Activated T-helper 9 cell treated with anti-CD3 and anti-CD28 coated beads, Interleukin-2, amount 50 U/mL, for 16 hours (primary cell): Measurements from ENCODE around the gene CLCN6.

Experiments used
- DNase-seq: peaks from one replicate; pipeline ENCODE4 v3.0.0-alpha.2; 2020; ENCODE audit warnings: low read depth

CLCN6 gene

GRCh38 chr1:11805422-11806306, at the start of gene CLCN6, which contains the start of gene MTHFR:
TSS of gene CLCN6 (plus strand) at chr1:11806191. CDS start at chr1:11806263, 72 bp downstream.
TSS of gene MTHFR (minus strand) at chr1:11805964. CDS start at chr1:11803116, 2,848 bp downstream.
- DNase-seq = peak; percentile 98

GRCh38 chr1:11757047-11757446, 48.9 kb upstream of the CLCN6 start:
- DNase-seq = no peak

GRCh38 chr1:11759791-11760190, 46.2 kb upstream of the CLCN6 start:
- no peak for DNase-seq

- DNase-seq = no peak
These were observed 44.7 kb upstream of the CLCN6 start for GRCh38 chr1:11761285-11761684.

GRCh38 chr1:11761988-11762406, 44.0 kb upstream of the CLCN6 start, which contains the start of gene C1orf167:
TSS of gene C1orf167 (plus strand) at chr1:11762193. CDS start at chr1:11764401, 2,208 bp downstream.
- no peak for DNase-seq

- no peak for DNase-seq
These were observed 41.9 kb upstream of the CLCN6 start for GRCh38 chr1:11764115-11764514.

- DNase-seq = no peak
These were observed 41.5 kb upstream of the CLCN6 start for GRCh38 chr1:11764519-11764918.

- no peak for DNase-seq
These were observed 40.1 kb upstream of the CLCN6 start for GRCh38 chr1:11765661-11766428.

GRCh38 chr1:11766429-11766776, 39.6 kb upstream of the CLCN6 start:
- DNase-seq = no peak

GRCh38 chr1:11767922-11768704, 37.9 kb upstream of the CLCN6 start:
- no peak for DNase-seq

GRCh38 chr1:11768821-11769220, 37.2 kb upstream of the CLCN6 start:
- DNase-seq = no peak

- no peak for DNase-seq
These were observed 36.7 kb upstream of the CLCN6 start for GRCh38 chr1:11769274-11769673.

GRCh38 chr1:11770011-11770410, 36.0 kb upstream of the CLCN6 start:
- no peak for DNase-seq

- no peak for DNase-seq
These were observed 34.4 kb upstream of the CLCN6 start for GRCh38 chr1:11771481-11772043.

GRCh38 chr1:11772458-11772857, 33.5 kb upstream of the CLCN6 start:
- DNase-seq = no peak

GRCh38 chr1:11774753-11775152, 31.2 kb upstream of the CLCN6 start:
- no peak for DNase-seq

GRCh38 chr1:11777658-11778322, 28.2 kb upstream of the CLCN6 start:
- DNase-seq = no peak

- DNase-seq = no peak
These were observed 27.7 kb upstream of the CLCN6 start for GRCh38 chr1:11778336-11778735.

- no peak for DNase-seq
These were observed 27.0 kb upstream of the CLCN6 start for GRCh38 chr1:11778844-11779623.

- DNase-seq = no peak
These were observed 26.1 kb upstream of the CLCN6 start for GRCh38 chr1:11779715-11780379.
